HEK293 (cell line): ENCODE data around the gene AXDND1.

Experiments used
- CTCF ChIA-PET: fragments of 350-600 bp; formaldehyde crosslinking; extraction: SDS; loops from one replicate; lab custom pipeline; 2021; ENCODE audit warnings: antibody characterized with exemption; lab: Yijun Ruan, JAX
- POLR2A ChIA-PET: fragments of 300-600 bp; formaldehyde crosslinking; extraction: SDS; loops from one replicate; lab custom pipeline; 2020; ENCODE audit warnings: antibody characterized with exemption, inconsistent platforms; lab: Yijun Ruan, JAX
- H3K27ac ChIP-seq: fragments of 200-500 bp; sonication (Bioruptor generic); 2 replicates; pipeline ENCODE4 v1.5.1; 2014; ENCODE audit warnings: low read depth, low read length, control low read depth, inconsistent platforms; ENCODE audit errors: extremely low read depth
- H3K36me3 ChIP-seq, 2 experiments: fragments of 200-500 bp in 1 of 2; sonication (Bioruptor generic) in 1 of 2; 1 replicate in 1 of 2; 2 replicates in 1 of 2; pipeline ENCODE4 v1.5.1; 2014 to 2017; ENCODE audit warnings: inconsistent platforms in 2 of 2, low read length in 2 of 2; ENCODE audit not compliant: control insufficient read depth in 2 of 2, insufficient read depth in 1 of 2
- H3K4me1 ChIP-seq: fragments of 200-500 bp; sonication (Bioruptor generic); 2 replicates; pipeline ENCODE4 v1.5.1; 2014; ENCODE audit warnings: mild to moderate bottlenecking, low read length, inconsistent platforms; ENCODE audit not compliant: control insufficient read depth, insufficient read depth
- H3K4me3 ChIP-seq: 2 replicates; pipeline ENCODE4 v1.5.1; 2011; ENCODE audit warnings: low read depth, mild to moderate bottlenecking, control low read depth, low read length, moderate library complexity
- H3K9me3 ChIP-seq: fragments of 200-500 bp; sonication (Bioruptor generic); 2 replicates; pipeline ENCODE4 v1.5.1; 2014; ENCODE audit warnings: low read depth, low read length, inconsistent platforms; ENCODE audit not compliant: control insufficient read depth, insufficient read depth
- EGR2 ChIP-seq: fragments of 450-650 bp; formaldehyde crosslinking; IDR thresholded peaks from 2 replicates; pipeline ENCODE4 v1.5.1; 2016; ENCODE audit warnings: low read depth, missing biosample characterization, missing genetic modification characterization
- GLI4 ChIP-seq: fragments of 450-650 bp; formaldehyde crosslinking; IDR thresholded peaks from 2 replicates; pipeline ENCODE4 v1.5.1; 2016; ENCODE audit warnings: missing biosample characterization, missing genetic modification characterization
- IKZF3 ChIP-seq: fragments of 450-650 bp; IDR thresholded peaks from 2 replicates; pipeline ENCODE4 v1.5.0; 2018; ENCODE audit warnings: missing biosample characterization, mild to moderate bottlenecking, missing genetic modification characterization, moderate library complexity
- KLF1 ChIP-seq: fragments of 450-650 bp; formaldehyde crosslinking; IDR thresholded peaks from 2 replicates; pipeline ENCODE4 v1.5.1; 2016; ENCODE audit warnings: missing biosample characterization, missing genetic modification characterization
- SETDB1 ChIP-seq: IDR thresholded peaks from one replicate; pipeline ENCODE4 v1.6.1; 2017; ENCODE audit warnings: mild to moderate bottlenecking, low read length, moderate library complexity, mixed read lengths; ENCODE audit not compliant: insufficient read length
- SP7 ChIP-seq: fragments of 450-650 bp; formaldehyde crosslinking; IDR thresholded peaks from 2 replicates; pipeline ENCODE4 v1.5.1; 2016; ENCODE audit warnings: missing biosample characterization, missing genetic modification characterization
- ZBTB20 ChIP-seq: fragments of 450-650 bp; formaldehyde crosslinking; IDR thresholded peaks from 2 replicates; pipeline ENCODE4 v1.5.1; 2016; ENCODE audit warnings: missing biosample characterization, missing genetic modification characterization
- ZBTB21 ChIP-seq: fragments of 450-650 bp; formaldehyde crosslinking; IDR thresholded peaks from 2 replicates; pipeline ENCODE4 v1.5.1; 2017; ENCODE audit warnings: missing biosample characterization, missing genetic modification characterization
- ZBTB7A ChIP-seq: fragments of 450-650 bp; formaldehyde crosslinking; IDR thresholded peaks from 2 replicates; pipeline ENCODE4 v1.5.1; 2016; ENCODE audit warnings: low read depth, missing biosample characterization, missing genetic modification characterization
- ZBTB8A ChIP-seq: fragments of 450-650 bp; formaldehyde crosslinking; IDR thresholded peaks from 2 replicates; pipeline ENCODE4 v1.5.1; 2016; ENCODE audit warnings: missing biosample characterization, missing genetic modification characterization
- ZFP3 ChIP-seq: fragments of 450-650 bp; formaldehyde crosslinking; IDR thresholded peaks from 2 replicates; pipeline ENCODE4 v1.5.1; 2016; ENCODE audit warnings: low read depth, missing biosample characterization, missing genetic modification characterization
- ZNF16 ChIP-seq: fragments of 450-650 bp; formaldehyde crosslinking; IDR thresholded peaks from 2 replicates; pipeline ENCODE4 v1.5.1; 2016; ENCODE audit warnings: low read depth, missing biosample characterization, missing genetic modification characterization
- ZNF2 ChIP-seq: fragments of 450-650 bp; formaldehyde crosslinking; IDR thresholded peaks from 2 replicates; pipeline ENCODE4 v1.5.1; 2016; ENCODE audit warnings: missing biosample characterization, missing genetic modification characterization
- ZNF404 ChIP-seq: fragments of 450-650 bp; formaldehyde crosslinking; IDR thresholded peaks from 2 replicates; pipeline ENCODE4 v1.5.1; 2017; ENCODE audit warnings: missing biosample characterization, missing genetic modification characterization
- ZNF560 ChIP-seq: fragments of 450-650 bp; formaldehyde crosslinking; IDR thresholded peaks from 2 replicates; pipeline ENCODE4 v1.5.1; 2017; ENCODE audit warnings: missing biosample characterization, missing genetic modification characterization, borderline replicate concordance
- ZNF561 ChIP-seq: fragments of 450-650 bp; IDR thresholded peaks from 2 replicates; pipeline ENCODE4 v1.5.1; 2018; ENCODE audit warnings: missing biosample characterization, missing genetic modification characterization, borderline replicate concordance
- ZNF571 ChIP-seq: fragments of 450-650 bp; formaldehyde crosslinking; IDR thresholded peaks from 2 replicates; pipeline ENCODE4 v1.5.0; 2017; ENCODE audit warnings: missing biosample characterization, missing genetic modification characterization
- ZNF600 ChIP-seq: fragments of 450-650 bp; formaldehyde crosslinking; IDR thresholded peaks from 2 replicates; pipeline ENCODE4 v1.5.1; 2016; ENCODE audit warnings: missing biosample characterization, missing genetic modification characterization
- ZNF629 ChIP-seq: fragments of 450-650 bp; formaldehyde crosslinking; IDR thresholded peaks from 2 replicates; pipeline ENCODE4 v1.5.1; 2017; ENCODE audit warnings: missing biosample characterization, missing genetic modification characterization
- ZNF654 ChIP-seq: fragments of 450-650 bp; formaldehyde crosslinking; IDR thresholded peaks from 2 replicates; pipeline ENCODE4 v1.5.1; 2016; ENCODE audit warnings: low read depth, missing biosample characterization, missing genetic modification characterization
- ZNF768 ChIP-seq: fragments of 450-650 bp; formaldehyde crosslinking; IDR thresholded peaks from 2 replicates; pipeline ENCODE4 v1.5.1; 2018; ENCODE audit warnings: missing biosample characterization, mild to moderate bottlenecking, missing genetic modification characterization
- TF ChIP-seq, protein P1 (sequence below): fragments of 450-650 bp; formaldehyde crosslinking; IDR thresholded peaks from 2 replicates; pipeline ENCODE4 v1.5.1; 2016; ENCODE audit warnings: missing biosample characterization, missing genetic modification characterization
- TF ChIP-seq, protein P2 (sequence below): fragments of 450-650 bp; formaldehyde crosslinking; IDR thresholded peaks from 2 replicates; pipeline ENCODE4 v1.5.1; 2016; ENCODE audit warnings: missing biosample characterization, missing genetic modification characterization
- TF ChIP-seq, protein P3 (sequence below): fragments of 450-650 bp; formaldehyde crosslinking; IDR thresholded peaks from 2 replicates; pipeline ENCODE4 v1.5.1; 2016; ENCODE audit warnings: missing biosample characterization, missing genetic modification characterization
- TF ChIP-seq, protein P4 (sequence below): fragments of 450-650 bp; formaldehyde crosslinking; IDR thresholded peaks from 2 replicates; pipeline ENCODE4 v1.5.1; 2016; ENCODE audit warnings: missing biosample characterization, missing genetic modification characterization
- TF ChIP-seq, protein P5 (sequence below): fragments of 450-650 bp; formaldehyde crosslinking; IDR thresholded peaks from 2 replicates; pipeline ENCODE4 v1.5.1; 2016; ENCODE audit warnings: missing biosample characterization, missing genetic modification characterization

Gene AXDND1

DNA sequence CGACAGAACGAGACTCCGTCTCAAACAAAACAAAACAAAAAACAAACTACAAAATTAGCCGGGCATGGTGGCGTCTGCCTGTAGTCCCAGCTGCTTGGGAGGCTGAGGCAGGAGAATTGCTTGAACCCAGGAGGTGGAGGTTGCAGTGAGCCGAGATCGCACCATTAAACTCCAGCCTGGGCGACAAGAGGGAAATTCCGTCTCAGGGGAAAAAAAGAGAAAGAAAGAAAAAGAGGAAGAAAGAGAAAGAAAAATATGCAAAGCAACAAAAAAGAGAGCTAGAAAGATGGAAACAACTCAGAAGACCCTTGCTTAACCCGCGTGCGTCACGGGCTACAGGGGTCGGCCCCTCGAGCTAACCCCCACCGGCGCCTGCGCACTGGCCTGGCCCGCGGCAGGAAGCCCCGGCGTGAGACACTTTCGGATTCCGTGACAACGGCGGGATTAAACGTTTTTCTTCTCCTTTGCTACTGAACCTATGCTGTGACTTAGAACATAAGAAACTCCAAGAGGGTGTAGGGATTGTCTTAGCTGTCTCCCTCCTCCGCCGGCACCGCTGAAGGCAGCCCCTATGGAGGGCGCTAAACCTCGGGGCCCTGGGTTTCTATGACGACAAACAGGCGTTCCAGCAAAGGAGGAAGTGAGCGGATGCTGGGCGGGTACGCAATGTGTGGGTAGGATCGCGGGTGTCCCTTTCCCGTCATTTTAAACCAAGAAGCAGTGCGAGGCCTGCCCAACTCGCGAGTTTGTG is at the start of gene AXDND1 (continued):
- TF ChIP-seq, protein P1, sequence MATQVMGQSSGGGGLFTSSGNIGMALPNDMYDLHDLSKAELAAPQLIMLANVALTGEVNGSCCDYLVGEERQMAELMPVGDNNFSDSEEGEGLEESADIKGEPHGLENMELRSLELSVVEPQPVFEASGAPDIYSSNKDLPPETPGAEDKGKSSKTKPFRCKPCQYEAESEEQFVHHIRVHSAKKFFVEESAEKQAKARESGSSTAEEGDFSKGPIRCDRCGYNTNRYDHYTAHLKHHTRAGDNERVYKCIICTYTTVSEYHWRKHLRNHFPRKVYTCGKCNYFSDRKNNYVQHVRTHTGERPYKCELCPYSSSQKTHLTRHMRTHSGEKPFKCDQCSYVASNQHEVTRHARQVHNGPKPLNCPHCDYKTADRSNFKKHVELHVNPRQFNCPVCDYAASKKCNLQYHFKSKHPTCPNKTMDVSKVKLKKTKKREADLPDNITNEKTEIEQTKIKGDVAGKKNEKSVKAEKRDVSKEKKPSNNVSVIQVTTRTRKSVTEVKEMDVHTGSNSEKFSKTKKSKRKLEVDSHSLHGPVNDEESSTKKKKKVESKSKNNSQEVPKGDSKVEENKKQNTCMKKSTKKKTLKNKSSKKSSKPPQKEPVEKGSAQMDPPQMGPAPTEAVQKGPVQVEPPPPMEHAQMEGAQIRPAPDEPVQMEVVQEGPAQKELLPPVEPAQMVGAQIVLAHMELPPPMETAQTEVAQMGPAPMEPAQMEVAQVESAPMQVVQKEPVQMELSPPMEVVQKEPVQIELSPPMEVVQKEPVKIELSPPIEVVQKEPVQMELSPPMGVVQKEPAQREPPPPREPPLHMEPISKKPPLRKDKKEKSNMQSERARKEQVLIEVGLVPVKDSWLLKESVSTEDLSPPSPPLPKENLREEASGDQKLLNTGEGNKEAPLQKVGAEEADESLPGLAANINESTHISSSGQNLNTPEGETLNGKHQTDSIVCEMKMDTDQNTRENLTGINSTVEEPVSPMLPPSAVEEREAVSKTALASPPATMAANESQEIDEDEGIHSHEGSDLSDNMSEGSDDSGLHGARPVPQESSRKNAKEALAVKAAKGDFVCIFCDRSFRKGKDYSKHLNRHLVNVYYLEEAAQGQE, result peak; percentile 18; the same call in 1 of the 2 replicates
- TF ChIP-seq IKZF3 (tag by site-specific recombination) (peak; percentile 32; the same call in 1 of the 2 replicates), ZNF2 (peak; percentile 75), ZBTB7A (tag by site-specific recombination) (peak; percentile 37), ZBTB21 (tag by site-specific recombination) (peak; percentile 90), KLF1 (peak; percentile 4; the same call in 1 of the 2 replicates), EGR2 (peak; percentile 81), ZBTB20 (tag by site-specific recombination) (no peak; the same call in 1 of the 2 replicates), SP7 (peak; percentile 70), ZNF629 (tag by site-specific recombination) (peak; percentile 96), ZFP3 (tag by site-specific recombination) (no peak), ZNF561 (tag by site-specific recombination) (0 out of 2 replicates have a peak, but pooled peaks have one; percentile 60), ZNF654 (tag by site-specific recombination) (no peak; the same call in 1 of the 2 replicates), ZNF600 (tag by site-specific recombination) (peak; percentile 63; the same call in 1 of the 2 replicates), SETDB1 (no peak)
- TF ChIP-seq, protein P2, sequence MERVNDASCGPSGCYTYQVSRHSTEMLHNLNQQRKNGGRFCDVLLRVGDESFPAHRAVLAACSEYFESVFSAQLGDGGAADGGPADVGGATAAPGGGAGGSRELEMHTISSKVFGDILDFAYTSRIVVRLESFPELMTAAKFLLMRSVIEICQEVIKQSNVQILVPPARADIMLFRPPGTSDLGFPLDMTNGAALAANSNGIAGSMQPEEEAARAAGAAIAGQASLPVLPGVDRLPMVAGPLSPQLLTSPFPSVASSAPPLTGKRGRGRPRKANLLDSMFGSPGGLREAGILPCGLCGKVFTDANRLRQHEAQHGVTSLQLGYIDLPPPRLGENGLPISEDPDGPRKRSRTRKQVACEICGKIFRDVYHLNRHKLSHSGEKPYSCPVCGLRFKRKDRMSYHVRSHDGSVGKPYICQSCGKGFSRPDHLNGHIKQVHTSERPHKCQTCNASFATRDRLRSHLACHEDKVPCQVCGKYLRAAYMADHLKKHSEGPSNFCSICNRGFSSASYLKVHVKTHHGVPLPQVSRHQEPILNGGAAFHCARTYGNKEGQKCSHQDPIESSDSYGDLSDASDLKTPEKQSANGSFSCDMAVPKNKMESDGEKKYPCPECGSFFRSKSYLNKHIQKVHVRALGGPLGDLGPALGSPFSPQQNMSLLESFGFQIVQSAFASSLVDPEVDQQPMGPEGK (tag by site-specific recombination), result peak; percentile 75; the same call in 1 of the 2 replicates
- TF ChIP-seq, protein P3, sequence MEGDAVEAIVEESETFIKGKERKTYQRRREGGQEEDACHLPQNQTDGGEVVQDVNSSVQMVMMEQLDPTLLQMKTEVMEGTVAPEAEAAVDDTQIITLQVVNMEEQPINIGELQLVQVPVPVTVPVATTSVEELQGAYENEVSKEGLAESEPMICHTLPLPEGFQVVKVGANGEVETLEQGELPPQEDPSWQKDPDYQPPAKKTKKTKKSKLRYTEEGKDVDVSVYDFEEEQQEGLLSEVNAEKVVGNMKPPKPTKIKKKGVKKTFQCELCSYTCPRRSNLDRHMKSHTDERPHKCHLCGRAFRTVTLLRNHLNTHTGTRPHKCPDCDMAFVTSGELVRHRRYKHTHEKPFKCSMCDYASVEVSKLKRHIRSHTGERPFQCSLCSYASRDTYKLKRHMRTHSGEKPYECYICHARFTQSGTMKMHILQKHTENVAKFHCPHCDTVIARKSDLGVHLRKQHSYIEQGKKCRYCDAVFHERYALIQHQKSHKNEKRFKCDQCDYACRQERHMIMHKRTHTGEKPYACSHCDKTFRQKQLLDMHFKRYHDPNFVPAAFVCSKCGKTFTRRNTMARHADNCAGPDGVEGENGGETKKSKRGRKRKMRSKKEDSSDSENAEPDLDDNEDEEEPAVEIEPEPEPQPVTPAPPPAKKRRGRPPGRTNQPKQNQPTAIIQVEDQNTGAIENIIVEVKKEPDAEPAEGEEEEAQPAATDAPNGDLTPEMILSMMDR, result peak; percentile 77
- TF ChIP-seq, all 188 proteins: peak for 47

DNA sequence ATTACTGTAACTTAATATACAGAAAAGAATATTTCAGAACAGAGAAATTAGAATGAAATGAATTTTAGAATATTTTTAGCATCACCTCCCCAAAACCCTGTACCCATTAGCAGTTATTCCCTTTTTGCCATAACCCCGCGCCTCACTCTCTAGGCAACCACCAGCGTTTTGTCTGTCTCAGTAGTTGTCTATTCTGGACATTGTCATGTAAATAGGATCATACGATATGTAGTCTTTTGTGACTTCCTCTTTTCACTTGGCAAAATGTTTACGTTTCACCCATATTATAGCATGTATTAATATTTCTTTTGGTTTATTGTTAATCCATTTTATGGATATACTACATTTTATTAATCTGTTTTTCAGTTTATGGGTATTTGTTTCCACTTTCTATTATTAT is 47.3 kb upstream of the AXDND1 start:
- Histone ChIP-seq H3K4me1 (no peaks in the 10 kb centered on the region), H3K27ac (no peak overlapping the region), H3K4me3 (no peak overlapping the region), H3K9me3 (no peaks in the 10 kb centered on the region), H3K36me3 (peaks cover 0 to 12% of the 10 kb centered on the region in 2 experiments; a peak in 1 of 3 replicates)
- ChIA-PET CTCF (no interaction called here), POLR2A (interaction anchor here (0.6 kb wide), 1 partner anchor 517 kb away, joined by 4 read pairs; no protein-coding TSS in a partner anchor)
- TF ChIP-seq GLI4, result no peak
- TF ChIP-seq ZNF16 (tag by site-specific recombination), result no peak
- TF ChIP-seq, protein P4, sequence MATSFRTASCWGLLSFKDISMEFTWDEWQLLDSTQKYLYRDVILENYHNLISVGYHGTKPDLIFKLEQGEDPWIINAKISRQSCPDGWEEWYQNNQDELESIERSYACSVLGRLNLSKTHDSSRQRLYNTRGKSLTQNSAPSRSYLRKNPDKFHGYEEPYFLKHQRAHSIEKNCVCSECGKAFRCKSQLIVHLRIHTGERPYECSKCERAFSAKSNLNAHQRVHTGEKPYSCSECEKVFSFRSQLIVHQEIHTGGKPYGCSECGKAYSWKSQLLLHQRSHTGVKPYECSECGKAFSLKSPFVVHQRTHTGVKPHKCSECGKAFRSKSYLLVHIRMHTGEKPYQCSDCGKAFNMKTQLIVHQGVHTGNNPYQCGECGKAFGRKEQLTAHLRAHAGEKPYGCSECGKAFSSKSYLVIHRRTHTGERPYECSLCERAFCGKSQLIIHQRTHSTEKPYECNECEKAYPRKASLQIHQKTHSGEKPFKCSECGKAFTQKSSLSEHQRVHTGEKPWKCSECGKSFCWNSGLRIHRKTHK, result no peak
- TF ChIP-seq, protein P5, sequence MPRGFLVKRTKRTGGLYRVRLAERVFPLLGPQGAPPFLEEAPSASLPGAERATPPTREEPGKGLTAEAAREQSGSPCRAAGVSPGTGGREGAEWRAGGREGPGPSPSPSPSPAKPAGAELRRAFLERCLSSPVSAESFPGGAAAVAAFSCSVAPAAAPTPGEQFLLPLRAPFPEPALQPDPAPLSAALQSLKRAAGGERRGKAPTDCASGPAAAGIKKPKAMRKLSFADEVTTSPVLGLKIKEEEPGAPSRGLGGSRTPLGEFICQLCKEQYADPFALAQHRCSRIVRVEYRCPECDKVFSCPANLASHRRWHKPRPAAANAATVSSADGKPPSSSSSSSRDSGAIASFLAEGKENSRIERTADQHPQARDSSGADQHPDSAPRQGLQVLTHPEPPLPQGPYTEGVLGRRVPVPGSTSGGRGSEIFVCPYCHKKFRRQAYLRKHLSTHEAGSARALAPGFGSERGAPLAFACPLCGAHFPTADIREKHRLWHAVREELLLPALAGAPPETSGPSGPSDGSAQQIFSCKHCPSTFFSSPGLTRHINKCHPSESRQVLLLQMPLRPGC (tag by site-specific recombination), result no peak
- no peak for TF ChIP-seq ZNF571 (tag by site-specific recombination)
- TF ChIP-seq ZNF404 (tag by site-specific recombination), result no peak
- no peak for TF ChIP-seq ZNF560 (tag by site-specific recombination)
- TF ChIP-seq ZNF768 (tag by site-specific recombination), result no peak
- TF ChIP-seq ZBTB8A, result no peak
